Activated T-cell treated with anti-CD3 and anti-CD28 coated beads for 24 hours (primary cell): ENCODE results near the gene DHRS9.
"Not testable (repeated sequence)": the region's sequence is repeated elsewhere in the genome, so short reads cannot be mapped to it uniquely, and the experiment has no call there.

Experiments
- DNase-seq: peaks from one replicate; pipeline ENCODE4 v3.0.0-alpha.2; 2020; ENCODE audit warnings: low read depth

The DHRS9 gene

DNA sequence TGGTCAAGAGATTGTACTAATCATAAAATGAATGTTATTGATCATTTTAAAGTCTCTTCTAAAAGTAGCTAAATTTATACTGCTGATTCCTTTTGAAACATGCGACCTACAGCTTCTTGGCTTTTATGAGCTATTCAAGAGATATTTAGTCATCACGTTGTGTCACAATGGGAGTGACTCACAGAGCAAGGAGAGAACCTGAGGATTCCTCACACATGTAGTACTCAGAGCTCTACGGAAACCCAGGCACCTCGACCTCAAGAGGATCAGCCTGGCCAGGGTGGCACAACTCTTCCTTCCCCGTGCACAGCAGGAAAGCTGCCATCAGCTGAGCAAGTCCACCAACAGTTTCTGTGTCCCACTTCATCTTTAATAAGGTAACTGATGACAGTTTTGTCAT is at the start of gene DHRS9:
TSS of gene DHRS9 (plus strand) at position 223 of the 400 bp plus-strand sequence. CDS start 12,019 bp downstream, outside the sequence.
- peak; percentile 11 for DNase-seq

DNA sequence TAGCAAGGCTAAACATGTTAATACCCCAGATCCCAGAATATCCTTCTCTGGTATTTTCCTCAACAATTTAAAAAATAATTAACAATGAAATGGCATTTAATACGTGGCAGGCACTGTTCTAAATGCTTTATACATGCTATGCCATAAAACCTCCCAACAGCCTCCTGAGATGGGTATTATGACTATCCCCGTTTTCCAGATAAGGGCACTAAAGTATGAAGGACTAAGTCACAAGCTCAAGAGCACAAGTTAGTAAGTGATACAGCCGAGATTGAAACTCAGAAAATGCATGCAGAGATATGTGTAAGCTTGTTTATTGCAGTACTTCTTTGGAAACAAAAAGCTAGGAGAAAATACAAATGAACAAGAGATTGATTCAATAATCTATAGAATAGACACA is 46.2 kb upstream of the DHRS9 start:
- no peak for DNase-seq

DNA sequence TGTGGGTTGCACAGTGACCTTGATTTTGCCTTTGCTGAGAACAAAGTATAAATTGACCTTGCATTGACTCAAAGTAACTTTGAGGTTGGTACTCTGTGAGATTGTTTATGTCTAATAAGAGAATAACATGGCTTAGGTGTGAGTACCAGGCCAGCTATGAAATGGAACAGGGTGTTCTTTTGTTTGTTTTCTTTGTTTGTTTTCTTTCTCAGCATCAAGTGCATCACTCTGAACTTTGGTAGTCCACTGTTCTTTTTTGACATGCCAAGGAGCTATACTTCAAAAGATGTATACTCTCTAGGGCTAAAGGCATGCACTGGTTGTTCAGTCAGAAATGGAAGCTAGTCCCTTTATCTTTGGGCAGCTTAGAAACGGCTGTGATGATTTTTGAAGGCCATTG is 43.3 kb upstream of the DHRS9 start:
- DNase-seq = no peak

DNA sequence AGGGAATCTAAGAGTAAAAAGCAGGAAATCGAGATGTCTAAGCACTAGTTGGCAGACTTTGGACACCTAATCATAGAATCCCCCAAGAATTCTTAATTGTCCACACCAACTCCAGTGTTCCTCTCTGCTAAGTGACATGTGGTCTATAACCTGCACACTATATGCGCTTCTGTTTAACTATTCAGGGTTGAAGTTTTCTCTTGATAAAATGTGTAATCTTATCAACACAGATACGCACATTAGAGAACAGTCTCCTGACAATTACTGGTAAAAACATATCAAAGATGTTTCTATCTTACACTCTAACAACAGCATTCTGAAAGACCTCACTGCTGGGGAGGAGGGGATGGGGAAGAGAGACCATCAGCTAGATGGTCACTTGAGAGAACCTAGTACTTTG is 42.1 kb upstream of the DHRS9 start:
- DNase-seq = no peak

DNA sequence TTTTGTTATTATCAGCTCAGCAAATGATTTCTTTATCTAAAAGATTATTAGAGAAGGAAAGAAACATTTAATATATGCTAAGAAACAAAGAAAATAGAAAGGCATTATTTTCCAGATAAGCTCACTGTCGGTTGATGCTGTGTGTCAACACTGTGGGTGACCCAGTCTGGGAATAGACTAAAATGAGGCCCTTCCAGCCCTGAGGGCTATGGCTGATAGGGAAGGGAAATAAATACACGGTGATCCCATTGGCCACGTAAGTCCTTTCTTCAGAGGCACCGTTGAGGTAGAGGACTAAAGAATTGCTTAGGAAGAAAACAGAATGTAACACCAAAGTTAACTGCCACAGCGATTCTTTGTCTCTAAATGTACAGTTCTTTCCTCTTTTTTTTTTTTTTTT is 40.0 kb upstream of the DHRS9 start:
- no peak for DNase-seq

DNA sequence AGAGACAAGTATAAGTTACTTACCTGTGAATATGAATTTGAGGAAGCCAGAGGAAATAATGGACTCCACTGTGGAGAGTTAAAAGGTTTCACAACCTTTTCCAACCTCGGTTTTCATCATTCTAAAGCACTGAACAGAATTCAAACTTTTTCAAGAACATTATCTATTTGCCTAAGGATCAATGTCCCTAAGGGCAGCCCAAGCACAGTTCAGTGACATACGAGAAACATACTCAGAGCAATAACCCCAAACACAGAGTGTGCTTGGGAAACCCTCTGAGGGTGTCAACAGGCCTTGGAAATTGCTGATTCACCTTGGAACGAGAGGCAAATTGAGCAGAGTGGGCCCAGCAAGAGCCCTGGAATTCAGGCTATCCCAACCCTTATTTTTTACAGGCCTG is 38.2 kb upstream of the DHRS9 start, which contains the start of gene ABCB11:
TSS of gene ABCB11 (minus strand) at position 123 of the 400 bp plus-strand sequence. CDS start 13,199 bp downstream, outside the sequence.
- no peak for DNase-seq

DNA sequence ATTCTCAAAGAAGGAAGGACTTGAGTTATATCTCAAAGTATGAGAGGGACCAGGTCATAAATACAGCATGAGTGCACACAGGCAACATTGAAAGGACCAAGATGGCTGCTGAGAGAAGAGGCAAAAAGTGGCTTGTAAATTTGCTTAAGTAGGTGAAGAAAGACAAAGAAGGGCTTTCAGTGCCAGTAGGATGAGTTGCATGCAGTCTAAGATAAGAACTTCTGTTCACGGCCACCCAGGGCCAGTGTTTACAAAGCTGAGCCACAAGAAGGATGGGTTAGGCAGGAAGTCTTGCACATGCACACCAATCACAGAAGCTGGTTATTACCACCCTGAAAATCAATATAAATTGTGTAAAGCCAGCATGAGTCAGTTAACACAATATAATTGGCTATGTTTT is 35.1 kb upstream of the DHRS9 start:
- DNase-seq = no peak

DNA sequence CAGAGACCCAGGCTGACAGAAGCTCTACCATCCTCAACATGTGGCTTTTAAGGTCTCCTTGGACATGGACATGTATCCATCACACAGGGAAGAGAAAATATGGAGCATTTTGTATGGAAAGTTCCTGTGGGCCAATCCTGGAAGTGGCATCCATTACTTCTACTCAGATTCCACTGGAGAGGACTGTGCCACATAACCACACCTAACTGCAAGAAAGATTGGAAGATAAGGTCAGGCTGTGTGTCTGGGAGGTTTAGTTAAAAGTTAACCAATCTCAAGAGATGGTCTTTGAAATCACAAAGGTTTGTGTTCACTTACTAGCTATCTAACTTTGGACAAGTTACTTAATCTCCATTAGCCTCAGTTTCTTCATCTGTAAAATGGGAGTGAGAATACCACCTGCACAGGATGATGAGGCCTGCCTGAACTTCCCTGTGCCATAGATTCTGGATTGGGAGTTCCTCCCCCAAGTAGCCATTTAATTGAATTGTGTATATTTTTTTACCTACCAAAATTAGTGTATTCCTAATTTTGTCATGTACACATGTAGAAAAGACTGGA is 34.3 kb upstream of the DHRS9 start:
- DNase-seq = no peak

DNA sequence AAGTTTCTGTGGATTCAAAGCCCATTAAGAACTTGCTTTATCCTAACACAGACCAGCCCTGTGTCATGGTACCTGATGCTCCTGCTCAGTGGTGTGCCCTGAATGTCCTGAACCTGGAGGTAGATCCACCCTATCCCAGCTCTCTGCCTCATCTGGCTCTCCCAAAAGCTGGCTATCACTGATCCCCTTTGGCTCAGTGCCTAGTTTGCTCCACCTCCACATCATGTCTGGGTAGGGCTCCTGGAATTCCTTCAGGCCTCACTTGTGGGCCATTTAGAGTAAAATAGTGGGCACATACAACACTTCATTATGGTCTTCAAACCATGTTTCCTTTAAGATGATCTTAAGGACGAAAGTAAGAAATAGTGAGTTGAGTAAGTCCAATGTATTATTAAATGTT is 33.5 kb upstream of the DHRS9 start:
- no peak for DNase-seq

DNA sequence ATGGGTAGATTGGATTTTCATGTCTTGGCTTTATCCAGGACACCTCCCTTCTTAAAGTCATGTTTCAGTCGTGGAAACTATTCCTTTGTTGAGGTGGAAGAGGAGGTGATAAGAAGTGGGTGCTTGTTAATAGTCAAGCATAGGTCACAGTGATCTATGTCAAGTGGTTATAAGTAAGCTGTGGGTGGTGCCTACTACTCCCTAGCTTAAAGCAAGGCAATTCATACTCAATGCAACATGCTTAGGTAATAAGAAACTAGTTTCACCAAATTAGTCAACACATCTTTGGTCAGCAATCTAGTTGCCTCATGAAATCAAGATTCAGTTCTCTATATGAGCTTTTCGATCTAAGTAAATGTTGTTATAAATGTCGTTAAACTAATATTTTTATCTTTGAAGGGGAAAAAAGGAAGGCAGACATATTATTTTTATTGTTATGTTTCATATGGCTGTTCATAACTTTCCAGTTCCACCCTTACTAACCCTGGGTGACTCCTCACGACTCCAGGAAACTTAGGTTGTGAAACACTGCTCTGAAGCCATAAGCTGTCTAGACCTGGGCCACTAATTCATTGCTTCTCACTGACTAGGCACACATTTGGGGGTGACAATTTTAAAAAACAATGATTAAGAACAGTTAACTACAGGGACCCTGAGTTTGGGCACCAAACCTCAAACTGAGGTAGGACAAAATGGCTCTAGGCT is 32.5 kb upstream of the DHRS9 start:
- DNase-seq = no peak

DNA sequence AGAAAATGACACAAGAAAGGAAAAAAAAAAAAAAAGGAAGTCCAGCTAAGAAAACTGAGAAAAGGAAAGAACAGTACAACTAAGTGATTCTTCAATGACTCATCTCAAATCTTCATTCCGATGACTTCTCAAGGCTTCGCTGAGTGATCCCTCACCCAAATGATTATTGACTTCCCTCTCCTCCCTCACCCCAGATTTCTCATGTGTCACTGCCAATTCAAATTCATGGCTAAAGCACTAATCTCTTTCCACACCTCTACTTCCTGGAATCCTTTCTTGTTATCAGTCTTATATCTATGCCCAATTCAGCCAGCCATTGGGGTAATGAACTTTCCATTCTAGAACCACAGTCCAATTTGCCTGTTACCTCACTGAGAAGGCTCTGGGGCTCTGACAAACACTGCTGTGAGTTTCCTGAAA is 31.0 kb upstream of the DHRS9 start:
- DNase-seq = no peak

DNA sequence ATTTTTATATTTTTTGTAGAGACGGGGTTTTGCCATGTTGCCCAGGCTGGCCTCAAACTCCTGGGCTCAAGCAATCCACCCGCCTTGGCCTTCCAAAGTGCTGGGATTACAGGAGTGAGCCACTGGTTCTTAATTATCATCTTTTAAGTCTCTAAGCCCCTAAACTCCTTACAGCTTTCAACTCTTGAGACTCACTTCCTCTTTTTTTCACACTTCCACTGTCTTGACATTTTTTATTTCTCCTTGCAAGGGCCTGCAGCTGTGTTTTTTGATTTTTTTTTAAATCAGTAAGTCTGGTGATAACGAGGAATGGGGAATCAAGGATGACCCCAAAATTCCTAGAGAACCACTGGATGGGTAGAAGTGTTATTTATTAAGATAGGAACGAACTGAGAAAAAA is 29.7 kb upstream of the DHRS9 start:
- DNase-seq = no peak

DNA sequence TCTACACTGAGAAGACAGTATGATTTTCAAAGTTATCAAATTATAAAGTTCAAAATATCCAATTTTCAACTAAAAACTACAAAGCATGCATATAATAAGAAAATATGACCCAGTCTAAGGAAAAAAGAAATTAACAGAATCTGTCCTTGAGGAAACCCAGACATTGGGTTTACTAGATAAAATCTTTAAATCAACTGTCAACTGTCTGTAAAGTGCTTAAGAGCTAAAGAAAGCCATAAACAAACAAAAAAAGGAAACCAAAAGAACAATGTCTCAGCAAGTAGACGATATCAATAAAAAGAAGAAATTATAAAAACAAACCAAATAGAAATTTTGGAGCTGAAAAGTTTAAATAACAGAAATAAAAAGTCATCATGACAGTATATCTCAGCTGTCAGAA is 27.8 kb upstream of the DHRS9 start:
- no peak for DNase-seq

DNA sequence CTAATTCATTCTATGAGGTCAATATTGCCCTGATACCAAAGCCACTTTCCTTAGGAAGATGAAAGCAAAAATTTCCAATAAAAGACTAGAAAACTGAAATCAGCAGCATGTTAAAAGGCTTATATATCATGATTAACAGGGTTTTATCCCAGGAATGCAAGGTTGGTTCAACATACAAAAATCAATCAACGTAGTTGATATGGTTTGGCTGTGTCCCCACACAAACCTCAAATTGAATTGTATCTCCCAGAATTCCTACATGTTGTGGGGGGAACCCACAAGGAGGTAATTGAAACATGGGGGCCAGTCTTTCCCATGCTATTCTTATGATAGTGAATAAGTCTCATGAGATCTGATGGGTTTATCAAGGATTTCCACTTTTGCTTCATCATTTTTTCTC is 26.5 kb upstream of the DHRS9 start:
- DNase-seq = no peak

DNA sequence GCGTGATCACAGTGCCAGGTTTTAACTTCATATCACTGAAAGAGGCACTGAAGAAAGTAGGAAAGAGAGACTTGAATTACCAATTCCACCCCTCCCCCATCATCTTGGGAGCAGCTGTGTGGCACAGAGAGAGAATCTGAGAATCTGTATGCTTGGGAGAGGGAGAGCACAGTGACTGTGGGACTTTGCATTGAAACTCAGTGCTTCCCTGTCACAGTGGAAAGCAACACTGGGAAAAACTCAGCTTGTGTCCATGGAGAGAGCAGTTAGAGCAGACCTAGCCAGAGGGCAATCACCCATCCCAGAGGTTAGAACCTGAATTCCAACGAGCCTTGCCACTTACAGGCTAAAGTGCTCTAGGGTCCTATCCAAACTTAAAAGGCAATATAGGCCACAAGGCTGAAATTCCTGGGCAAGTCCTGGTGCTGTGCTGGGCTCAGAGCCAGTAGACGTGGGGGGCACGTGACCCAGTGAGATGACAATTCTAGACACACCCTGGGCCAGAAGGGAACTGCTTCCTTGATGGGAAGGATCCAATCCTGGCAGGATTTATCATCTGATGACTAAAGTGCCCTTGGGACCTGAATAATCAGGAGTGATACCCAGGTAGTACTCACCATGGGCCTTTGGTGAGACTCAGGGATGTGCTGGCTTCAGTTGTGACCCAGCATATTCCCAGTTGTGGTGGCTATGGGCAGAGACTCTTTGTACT is 22.8 kb upstream of the DHRS9 start:
- DNase-seq = no peak

DNA sequence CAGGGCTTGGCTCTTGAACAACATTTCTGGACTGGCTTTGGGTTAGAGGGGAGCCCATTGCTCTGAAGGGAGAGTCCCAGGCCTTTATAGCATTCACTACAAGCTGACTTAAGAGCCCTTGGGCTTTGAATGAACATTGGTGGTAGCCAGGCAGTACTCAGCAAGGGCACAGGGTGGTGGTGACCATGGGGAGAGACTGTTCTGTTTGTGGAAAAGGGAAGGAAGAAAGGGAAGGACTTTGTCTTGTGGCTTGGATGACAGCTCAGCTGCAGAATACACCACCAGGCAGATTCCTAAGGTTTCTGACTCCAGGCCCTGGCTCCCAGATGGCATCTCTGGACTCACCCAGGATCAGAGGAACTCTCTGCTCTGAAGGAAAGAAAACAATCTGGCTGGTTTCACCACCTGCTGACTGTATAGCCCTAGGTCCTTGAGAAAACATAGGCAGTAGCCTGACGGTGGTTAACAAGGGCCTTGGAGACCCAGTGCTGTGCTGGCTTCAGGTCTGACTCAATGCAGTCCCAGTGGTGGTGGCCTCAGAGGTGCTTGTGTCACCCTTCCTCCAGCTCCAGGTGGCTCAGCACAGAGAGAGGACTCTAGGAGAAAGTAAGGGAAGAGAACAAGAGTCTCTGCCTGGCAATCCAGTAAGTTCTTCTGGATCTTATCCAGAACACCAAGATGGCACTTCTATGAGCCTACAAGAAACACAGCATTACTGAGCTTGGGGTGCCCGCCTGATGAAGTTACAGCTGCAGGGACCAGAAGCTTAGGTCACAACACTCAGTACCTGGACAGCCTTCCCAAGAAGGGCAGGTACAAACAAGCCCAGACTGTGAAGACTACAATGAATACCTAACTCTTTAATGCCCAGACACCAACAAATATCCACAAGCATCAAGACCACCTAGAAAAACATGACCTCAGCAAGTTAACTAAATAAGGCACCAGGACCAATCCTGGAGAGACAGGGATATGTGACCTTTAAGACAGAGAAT is 21.8 kb upstream of the DHRS9 start:
- DNase-seq = no peak

DNA sequence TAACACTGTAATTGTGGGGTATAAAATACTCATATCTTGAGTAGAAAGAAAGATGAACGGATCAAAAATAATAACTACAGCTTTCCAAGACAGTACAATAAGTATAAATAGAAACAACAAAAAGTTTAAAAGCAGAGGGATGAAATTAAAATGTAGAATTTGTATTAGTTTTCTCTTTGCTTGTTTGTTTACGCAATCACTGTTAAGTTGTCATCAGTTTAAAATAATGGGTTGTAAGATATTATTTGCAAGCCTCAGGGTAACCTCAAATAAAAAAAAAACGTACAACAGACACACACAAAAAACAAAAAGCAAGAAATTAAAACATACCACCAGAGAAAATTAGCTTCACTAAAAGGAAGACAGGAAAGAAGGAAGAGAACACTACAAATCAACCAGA is 20.2 kb upstream of the DHRS9 start:
- DNase-seq = no peak

DNA sequence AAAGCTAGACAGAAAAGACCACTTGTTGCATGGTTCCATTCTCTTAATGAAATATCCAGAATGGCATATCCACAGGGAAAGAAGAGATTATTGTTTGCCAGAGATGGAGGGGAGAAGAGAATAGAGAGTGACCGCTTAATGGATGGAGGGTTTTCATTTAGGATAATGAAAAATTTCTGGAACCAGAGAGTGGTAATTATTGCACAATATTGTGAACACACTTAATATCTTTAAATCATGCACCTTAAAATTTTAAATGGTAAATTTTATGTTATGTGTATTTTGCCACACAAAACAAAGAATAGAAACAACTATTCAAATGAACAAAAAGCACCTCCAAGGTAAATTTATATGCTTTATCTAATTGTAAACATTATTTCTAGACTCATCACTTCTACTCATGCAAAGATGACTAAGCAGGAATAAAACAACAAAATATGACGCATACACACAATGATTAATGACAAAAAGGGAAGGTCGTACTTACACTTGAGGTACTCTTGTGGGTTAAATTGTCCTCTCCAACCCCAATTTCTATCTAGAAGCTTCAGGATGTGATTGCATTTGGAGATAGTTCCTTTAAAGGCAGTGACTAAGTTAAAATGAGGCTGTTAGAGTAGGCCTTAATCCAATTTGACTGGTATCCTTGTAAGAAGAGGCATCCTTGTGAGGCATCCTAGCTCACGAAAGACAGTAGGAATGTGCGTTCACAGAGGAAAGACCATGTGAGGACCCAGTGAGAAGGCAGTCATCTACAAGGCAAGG is 18.7 kb upstream of the DHRS9 start:
- no peak for DNase-seq

DNA sequence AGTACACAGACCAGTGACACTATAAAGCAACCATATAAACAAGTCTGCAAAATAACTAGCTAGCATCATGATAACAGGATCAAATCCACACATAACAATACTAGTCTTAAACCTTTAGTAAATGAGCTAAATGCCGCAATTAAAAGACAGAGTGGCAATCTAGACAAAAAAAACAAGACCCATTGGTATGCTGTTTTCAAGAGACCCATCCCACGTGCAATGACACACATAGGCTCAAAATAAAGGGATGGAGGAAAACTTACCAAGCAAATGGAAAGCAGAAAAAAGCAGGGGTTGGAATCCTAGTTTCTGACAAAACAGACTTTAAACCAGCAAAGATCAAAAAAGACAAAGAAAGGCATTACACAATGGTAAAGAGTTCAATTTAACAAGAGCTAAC is 14.8 kb upstream of the DHRS9 start:
- DNase-seq = not testable (repeated sequence)

DNA sequence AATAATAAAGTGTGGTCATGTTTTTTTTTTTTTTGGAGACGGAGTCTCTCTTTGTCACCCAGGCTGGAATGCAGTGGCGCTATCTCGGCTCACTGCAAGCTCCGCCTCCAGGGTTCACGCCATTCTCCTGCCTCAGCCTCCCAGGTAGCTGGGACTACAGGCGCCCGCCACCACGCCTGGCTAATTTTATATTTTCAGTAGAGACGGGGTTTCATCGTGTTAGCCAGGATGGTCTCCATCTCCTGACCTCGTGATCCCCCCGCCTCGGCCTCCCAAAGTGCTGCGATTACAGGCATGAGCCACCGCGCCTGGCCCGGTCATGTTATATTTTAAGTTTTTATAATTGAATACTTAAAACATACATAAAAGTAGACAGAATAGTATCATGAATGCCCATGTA is 5.2 kb upstream of the DHRS9 start:
- not testable (repeated sequence) for DNase-seq

DNA sequence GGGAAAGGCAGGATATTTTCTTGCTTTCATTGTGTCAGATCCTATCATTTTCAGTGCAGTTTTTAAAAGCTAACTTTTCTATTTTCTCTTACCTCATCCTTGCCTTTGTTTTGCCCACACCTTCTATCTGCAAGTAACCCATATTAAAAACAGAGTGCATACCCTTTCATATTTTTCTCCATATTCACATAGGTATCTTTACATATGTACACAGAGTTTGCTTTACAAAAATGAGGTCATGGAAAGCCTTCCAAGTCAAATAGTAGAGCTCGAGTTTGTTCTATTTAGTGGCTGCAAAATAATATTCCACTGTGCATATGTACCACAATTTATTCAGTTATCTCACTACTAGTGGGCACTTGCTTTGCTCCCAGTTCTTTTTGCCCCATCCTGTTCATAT is 3.9 kb upstream of the DHRS9 start:
- no peak for DNase-seq
